HG02588 (cell line): Measurements from ENCODE around the gene FOXP4.

Source experiments
- ATAC-seq: cut with Tn5 transposase; IDR thresholded peaks from one replicate; pipeline ENCODE4 v1.9.1; 2021; ENCODE audit warnings: mild to moderate bottlenecking, moderate library complexity; ENCODE audit not compliant: unreplicated experiment

The FOXP4 gene

GRCh38 chr6:41580690-41581089 is 34.5 kb downstream of the FOXP4 start:
- no peak for ATAC-seq

DNA sequence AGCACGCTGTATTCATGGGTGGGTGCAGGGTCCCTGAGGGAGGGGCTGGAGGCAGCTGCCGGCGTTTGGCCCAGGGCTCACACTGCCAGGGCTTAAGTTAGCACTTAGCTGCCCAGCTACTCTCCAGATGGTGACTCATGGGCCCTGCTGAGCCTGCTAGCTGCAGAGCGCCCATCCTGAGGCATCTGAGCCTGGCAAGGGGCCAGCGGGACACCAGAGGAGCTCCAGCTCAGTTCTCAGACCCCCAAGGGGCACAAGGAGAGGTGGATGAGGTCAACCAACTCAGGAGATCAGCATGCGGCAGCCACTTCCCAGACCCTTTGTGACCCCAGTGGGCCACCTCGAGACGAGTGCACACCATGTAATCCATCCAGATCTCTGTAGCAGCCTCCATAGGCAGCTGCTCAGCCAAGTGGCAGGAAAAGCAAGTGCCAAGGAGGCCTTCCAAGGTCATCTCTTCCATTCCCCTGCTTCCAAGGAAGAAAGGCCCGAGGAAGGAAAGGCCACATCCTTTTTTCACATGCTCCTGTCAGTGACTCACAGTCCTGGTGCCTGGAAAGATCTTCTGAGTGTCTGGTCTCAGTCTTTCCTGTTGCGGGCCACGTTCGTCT is 35.3 kb downstream of the FOXP4 start:
- ATAC-seq = no peak

DNA sequence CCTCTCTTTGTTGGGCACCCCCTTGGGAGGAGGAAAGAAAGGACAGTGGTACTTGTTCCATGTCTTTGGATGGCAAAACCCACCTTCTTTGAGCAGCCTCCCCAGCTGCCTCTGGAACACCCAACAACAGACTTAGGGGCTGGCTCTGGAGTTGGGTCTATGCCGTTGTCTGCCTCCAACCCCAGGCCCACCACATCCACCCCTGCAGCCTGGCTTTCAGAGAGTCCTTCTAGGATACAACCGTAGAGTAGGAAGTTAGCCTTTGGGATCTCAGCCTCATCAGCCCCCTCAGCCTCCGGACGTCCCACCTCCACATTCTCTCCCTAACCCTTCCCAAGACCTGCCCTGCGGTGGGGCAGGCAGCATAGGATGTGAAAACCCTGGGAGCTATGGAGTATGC is 36.4 kb downstream of the FOXP4 start:
- no peak for ATAC-seq

- no peak for ATAC-seq
Measured at GRCh38 chr6:41583565-41583964, 37.4 kb downstream of the FOXP4 start.

- no peak for ATAC-seq
Measured at GRCh38 chr6:41584205-41584604, 38.0 kb downstream of the FOXP4 start.

DNA sequence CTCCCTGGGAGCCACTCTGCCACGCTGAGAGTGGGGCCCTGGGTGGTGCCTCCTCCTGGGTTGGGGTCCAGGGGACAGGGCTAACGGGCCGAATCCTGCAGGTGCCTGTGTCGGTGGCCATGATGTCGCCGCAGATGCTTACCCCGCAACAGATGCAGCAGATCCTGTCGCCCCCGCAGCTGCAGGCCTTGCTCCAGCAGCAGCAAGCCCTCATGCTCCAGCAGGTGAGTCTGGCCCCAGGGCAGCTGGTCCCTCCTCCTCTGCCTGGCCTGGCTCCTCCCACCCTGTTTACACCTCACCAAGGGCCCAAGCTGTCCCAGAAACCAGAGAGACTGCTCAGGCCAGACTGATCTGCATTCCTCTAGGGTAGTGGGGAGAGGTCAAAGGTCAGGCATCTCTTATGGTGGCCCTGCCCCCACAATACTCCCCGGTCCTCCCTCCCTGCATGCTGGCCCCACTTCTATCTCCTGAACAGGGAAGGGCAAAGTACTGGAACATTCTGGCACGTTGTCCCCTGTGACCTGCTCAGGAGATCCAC is 38.6 kb downstream of the FOXP4 start:
- ATAC-seq = no peak

DNA sequence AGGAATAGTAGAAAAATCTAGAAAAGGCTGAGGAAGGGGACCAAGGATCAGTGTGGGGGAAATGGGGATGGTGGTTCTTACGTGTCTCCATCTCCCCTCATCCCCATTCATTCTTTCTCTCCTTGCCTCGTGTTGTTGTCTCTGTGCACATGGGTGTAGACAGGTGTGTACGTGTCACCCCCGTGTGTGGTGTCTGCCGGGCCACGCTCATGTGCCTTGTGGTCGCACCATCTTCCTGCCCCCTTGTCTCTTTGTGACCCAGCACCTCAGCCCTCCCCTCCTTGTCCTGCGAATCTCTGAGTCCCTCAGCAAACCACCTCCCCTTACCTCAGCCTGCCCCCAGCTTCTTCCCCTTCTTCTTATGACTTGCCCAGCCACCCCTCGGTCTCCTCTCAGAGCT is 39.4 kb downstream of the FOXP4 start:
- ATAC-seq = no peak

GRCh38 chr6:41586252-41587007 is 40.2 kb downstream of the FOXP4 start:
- ATAC-seq = no peak

GRCh38 chr6:41587131-41587879 is 41.1 kb downstream of the FOXP4 start:
- no peak for ATAC-seq

DNA sequence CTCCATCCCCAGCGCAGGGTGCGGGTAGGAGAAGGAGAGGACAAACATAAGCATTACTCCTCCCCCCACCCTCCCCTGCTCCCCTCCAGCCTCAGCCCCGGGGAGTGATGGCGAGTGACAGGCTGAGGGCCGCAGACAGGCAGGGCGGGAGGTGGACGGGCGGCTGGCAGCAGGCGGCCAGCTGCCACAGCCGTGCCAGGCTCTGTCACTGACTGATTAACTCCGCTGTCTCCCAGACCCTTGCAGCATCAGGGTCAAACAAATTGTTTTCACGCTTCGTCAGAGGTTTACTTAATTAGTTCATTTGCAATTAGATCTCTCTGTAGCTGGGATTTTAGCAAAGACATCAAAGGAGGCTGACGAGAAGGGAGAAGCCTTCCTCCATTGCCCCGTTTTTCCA is 41.9 kb downstream of the FOXP4 start:
- no peak for ATAC-seq

- ATAC-seq = no peak
Measured at GRCh38 chr6:41589223-41589622, 43.0 kb downstream of the FOXP4 start.

GRCh38 chr6:41589636-41590622 is 43.7 kb downstream of the FOXP4 start:
- ATAC-seq = no peak

DNA sequence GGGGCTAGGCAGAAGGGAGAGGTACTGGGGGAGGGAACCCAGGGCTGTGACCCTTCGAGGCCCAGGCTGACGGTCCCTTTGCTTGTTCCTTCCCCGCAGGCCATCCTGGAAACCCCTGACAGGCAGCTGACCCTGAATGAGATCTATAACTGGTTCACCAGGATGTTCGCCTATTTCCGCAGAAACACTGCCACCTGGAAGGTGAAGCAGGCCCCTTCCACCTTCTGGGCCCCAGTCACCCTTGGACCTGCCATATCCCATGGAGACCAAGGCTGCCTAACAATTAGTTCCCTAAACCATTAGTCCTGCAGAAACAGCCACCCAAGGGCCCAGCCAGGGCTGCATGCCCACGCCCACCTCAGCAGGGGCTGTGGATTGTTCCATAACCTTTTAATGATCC is 44.9 kb downstream of the FOXP4 start:
- ATAC-seq = no peak

DNA sequence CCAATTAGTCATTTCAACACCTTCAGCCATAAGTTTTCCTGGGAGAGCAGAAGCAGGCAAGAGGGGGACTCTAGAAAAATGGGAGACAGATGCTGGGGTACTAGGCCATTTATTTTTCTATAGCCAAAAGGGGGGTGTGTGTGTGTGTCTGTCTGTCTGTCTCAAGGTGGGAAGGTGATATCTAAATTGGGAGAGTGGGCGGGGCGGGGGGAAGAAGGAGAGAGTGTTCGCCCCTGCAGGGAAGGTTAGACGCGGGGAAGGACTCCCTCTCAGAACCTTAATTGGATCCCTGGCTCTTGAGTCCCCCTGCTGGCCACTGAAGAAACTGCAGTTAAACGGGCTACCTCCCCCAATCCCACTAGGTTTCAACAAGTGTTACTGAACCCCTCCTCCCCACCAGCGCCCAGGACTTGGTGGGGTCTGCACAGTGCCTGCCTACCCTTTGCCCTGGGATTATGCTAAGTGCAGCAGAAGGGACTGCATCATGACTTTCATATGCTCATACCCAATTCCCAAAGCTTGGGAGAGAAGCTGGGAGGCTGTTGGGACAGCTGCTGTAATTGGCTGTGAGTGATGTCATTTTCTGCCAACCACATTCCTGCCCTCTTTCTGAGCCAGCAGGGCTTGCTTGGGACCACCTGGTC is 45.8 kb downstream of the FOXP4 start:
- ATAC-seq = no peak

DNA sequence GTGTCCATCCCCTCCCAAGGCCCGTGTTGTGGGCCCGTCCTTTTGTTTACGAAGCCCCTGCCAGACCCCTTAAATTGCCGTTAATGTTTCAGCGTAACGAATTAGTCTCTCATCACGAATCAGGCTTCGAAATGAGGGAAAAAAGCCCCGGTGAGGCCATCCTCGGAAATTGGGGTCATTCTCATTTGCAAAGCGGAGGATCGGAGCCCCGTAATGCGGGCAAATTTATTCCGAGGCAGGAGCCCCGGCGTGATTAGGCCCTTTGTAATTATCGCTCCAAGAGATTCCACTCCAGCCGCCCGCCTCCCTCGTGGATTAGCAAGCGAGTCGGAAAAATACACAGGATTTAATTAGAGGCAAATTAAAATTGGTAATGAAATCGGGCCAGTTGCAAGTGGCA is 47.2 kb downstream of the FOXP4 start:
- no peak for ATAC-seq

GRCh38 chr6:41593839-41594238 is 47.7 kb downstream of the FOXP4 start:
- no peak for ATAC-seq

GRCh38 chr6:41594326-41594725 is 48.1 kb downstream of the FOXP4 start:
- ATAC-seq = no peak

DNA sequence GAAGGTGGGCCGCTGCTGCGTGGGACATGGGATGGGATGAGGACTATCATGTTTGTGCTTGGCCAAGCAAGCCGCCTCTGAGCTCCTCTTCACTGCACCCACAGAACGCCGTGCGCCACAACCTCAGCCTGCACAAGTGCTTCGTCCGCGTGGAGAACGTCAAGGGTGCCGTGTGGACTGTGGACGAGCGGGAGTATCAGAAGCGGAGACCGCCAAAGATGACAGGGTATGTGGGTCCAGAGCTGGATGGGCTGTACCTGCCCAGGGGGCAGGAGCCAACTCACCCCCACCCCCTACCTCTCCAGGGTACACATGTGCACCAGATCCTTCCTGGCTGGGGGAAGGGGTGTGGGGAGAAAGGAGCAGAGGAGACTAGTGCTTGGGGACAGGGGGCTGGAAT is 48.6 kb downstream of the FOXP4 start:
- ATAC-seq = no peak

DNA sequence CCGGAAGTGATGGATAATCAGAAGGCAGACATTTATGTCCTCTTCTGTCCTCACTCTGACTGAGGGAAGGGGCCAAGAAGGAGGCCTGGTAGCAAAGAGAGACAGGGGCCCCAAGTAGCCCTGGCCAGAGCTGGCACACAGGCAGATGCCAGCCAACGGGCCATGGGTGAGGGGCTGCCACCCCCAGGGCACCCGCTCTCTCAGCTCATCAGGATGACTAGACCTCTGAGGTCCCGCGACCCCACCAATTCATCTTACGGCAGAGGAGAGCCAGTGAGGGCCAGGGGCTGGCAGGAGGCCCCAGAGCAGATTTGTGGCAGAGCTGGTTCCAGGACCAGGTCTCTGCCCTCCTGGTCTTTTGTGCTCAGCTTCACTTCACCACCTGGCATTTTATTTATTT is 49.0 kb downstream of the FOXP4 start:
- ATAC-seq = no peak

DNA sequence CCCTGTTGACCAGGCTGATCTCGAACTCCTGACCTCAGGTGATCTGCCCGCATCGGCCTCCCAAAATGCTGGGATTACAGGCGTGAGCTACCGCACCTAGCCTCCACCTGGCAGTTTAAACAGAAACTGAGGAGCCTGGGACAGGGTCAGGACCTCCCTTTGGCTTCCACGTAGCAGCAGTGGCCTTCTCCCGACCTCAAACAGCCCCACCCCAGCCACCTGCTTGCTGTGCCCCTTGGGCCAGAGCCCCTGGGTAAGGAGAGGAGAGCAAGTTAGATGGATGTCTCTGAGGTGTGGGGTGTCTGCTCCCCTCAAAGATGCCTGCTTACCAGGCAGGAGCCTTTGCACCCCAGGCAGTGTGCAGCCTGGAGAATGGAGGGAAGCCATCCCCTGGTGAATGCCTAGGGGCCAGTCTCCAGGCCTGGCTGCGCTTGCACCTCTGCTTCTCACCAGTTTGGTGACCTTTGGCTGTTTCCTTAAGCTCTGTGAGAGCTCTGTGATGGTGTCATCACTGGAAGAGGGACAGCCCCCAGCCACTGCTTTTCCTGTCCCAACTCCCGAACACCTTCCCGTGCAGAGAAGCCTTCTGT is 50.0 kb downstream of the FOXP4 start:
- no peak for ATAC-seq
